ENCODE measurements around the gene PAK4. TPM values are rescaled to one million over a fixed set of nuclear protein-coding genes. Genes with fewer than 3 reads are reported as not detected.
"Not testable (repeated sequence)": the region's sequence is repeated elsewhere in the genome, so short reads cannot be mapped to it uniquely, and the experiment has no call there.

The PAK4 gene
- total RNA-seq, 1 experiment from 2014 or later: 14.0 TPM

DNA sequence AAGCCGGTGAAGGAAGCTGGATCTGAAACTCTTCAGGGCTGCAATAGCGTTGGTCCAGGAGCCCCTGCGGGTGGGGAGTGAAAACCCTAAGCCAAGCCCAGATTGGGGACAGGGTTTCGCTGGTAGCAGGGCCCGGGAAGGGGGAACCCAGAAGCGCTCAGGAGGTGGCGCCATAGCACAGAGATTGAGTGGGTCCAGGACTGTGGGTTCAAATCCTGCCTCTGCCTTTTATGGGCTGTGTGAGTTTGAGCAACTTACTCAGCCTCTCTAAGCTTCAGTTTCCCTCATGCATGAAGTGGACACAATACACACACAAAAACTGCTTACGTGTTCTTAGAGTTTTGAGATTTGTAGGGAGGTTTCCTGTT is 86.8 kb downstream of the PAK4 start:
- Histone ChIP-seq H3K4me3 (ENCODE audit: insufficient read depth, low read depth, low read length) (no peak overlapping the region), H3K36me3 (replicated peaks; ENCODE audit: control insufficient read depth, insufficient read depth, low read length) (no peaks in the 10 kb centered on the region), H3K27me3 (ENCODE audit: control insufficient read depth, insufficient read depth, low read length) (no peaks in the 10 kb centered on the region)
- DNase-seq: peak; percentile 81

DNA sequence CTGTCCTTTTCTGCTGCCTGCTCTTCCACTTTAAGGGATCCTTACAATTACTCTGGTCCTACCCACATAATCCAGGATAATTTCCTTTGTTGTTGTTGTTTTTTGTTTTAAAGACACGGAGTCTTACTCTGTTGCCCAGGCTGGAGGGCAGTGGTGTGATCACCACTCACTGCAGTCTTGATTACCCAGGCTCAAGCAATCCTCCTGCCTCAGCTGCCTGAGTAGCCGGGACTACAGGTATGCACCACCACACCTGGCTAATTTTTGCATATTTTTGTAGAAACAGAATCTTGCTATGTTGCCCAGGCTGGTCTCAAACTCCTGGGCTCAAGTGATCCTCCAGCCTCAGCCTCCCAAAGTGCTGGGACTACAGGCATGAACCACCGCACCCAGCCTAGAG is 89.7 kb downstream of the PAK4 start:
- DNase-seq; H3K4me3 ChIP-seq (ENCODE audit: insufficient read depth, low read depth, low read length); H3K36me3 ChIP-seq (replicated peaks; ENCODE audit: control insufficient read depth, insufficient read depth, low read length); H3K27me3 ChIP-seq (ENCODE audit: control insufficient read depth, insufficient read depth, low read length): not testable (repeated sequence)

DNA sequence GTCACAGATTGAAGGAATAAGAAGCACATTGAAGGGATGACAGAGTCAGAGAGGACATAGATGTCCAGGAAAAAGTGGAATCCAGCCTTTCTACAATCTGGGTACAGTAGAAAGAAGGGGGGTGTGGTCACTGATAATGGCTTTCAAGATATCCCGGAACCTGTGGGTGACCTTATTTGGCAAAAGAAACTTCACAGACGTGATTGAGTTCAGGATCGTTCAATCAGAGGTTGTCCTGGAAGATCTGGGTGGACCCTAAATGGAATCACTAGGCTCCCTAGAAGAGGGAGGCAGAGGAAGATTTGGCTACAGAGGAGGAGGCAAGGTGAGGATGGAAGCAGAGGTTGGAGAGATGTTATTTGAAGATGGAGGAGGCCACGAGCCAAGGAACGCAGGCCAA is 91.5 kb downstream of the PAK4 start:
- Histone ChIP-seq H3K36me3 (replicated peaks; ENCODE audit: control insufficient read depth, insufficient read depth, low read length) (no peaks in the 10 kb centered on the region), H3K27me3 (ENCODE audit: control insufficient read depth, insufficient read depth, low read length) (peaks cover 4% of the 10 kb centered on the region; the same call in 1 of the 2 replicates), H3K4me3 (ENCODE audit: insufficient read depth, low read depth, low read length) (no peak overlapping the region)
- no peak for DNase-seq

DNA sequence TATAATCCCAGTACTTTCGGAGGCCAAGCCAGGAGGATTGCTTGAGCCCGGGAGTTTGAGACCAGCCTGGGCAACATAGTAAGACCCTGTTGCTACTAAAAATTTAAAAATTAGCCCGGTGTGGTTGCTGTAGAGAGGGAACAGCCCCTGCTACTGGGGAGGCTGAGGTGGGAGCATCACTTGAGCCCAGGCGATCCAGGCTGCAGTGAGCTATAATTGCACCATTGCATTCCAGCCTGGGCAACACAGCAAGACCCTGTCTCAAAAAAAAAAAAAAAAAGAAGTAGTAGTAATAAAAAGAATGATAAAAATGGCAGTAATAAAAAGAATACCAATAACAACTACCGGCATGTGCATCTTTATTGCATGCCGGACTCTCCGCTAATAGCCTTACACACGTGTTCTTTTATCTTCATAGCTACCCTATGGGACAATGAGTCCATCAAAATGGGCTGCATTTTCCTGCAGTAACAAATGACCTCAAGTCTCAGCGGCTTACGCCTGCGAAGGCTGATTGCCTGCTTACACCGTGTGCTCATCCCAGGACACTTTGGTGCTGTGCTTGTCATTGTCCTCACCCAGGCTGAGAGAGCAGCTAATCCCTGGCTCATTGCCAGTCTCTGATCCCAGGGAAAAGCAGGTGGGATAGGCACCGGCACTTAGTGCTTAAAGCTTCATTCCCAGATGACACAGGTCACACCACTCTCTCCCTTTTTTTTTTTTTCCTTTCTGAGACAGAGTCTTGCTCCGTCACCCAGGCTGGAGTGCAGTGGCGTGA is 92.8 kb downstream of the PAK4 start:
- Histone ChIP-seq H3K36me3 (replicated peaks; ENCODE audit: control insufficient read depth, insufficient read depth, low read length) (no peaks in the 10 kb centered on the region), H3K27me3 (ENCODE audit: control insufficient read depth, insufficient read depth, low read length) (peaks cover 4% of the 10 kb centered on the region; the same call in 1 of the 2 replicates), H3K4me3 (ENCODE audit: insufficient read depth, low read depth, low read length) (no peak overlapping the region)
- no peak for DNase-seq

DNA sequence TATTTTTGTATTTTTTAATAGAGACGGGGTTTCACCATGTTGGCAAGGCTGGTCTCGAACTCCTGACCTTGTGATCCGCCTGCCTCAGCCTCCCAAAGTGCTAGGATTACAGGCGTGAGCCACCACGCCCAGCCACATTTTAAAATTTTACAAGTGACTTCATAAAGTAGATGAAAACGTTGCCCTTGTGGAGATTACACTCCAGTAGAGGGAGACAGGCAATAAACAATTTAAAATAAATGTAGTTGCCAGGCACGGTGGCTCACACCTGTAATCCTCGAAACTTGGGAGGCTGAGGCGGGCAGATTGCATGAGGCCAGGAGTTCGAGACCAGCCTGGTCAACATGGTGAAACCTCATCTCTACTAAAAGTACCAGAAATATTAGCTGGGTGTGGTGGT is 93.5 kb downstream of the PAK4 start:
- not testable (repeated sequence) for H3K27me3 ChIP-seq (ENCODE audit: control insufficient read depth, insufficient read depth, low read length); DNase-seq; H3K4me3 ChIP-seq (ENCODE audit: insufficient read depth, low read depth, low read length); H3K36me3 ChIP-seq (replicated peaks; ENCODE audit: control insufficient read depth, insufficient read depth, low read length)

DNA sequence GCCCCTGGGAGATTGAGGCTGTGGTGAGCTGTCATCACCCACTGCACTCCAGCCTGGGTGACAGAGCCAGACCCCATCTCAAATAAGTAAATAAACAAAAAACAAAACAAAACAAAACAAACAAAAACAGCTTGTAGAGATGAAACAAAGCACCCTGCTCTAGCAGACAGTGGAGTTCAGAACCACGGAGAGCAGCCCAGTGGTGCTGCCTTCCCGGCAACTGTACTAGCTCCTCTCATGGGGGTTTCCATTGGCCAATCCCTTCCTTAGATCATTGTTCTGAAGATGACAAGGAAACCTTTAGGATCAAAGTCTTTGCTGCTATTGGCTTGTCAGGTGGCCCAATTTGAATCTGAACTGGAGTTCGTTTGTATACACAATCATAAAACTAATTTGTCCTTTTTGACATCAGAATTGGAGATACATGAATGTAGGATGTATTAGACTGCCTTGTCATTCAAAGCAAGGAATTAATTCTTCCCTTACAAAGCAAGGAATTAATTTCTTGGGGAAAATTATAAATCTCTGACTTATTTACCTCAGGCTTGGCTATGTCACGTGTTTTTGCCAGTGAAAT is 98.2 kb downstream of the PAK4 start:
- Histone ChIP-seq H3K4me3 (ENCODE audit: insufficient read depth, low read depth, low read length) (no peak overlapping the region), H3K36me3 (replicated peaks; ENCODE audit: control insufficient read depth, insufficient read depth, low read length) (no peaks in the 10 kb centered on the region), H3K27me3 (ENCODE audit: control insufficient read depth, insufficient read depth, low read length) (peaks cover 6% of the 10 kb centered on the region; the same call in 1 of the 2 replicates)
- DNase-seq: peak; percentile 75

DNA sequence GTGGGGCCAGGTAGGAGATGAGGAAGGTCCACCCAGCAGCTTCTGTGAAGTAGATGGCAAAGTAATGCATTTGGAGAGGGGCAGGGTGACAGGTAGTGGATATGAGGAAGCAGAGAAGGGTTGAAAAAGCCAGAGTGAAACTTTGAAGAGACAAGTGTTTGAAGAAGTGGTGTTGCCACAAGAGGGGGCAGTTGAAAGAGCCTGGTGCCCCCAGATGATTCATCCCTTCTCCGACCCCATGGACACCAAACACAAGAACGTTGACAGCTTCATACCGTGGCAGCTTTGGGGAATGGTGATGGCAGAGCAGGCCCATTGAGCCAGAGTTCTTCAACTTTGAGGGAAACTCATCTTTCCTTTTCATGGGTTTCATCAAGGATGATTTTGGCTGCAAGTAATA is 99.3 kb downstream of the PAK4 start:
- DNase-seq: peak; percentile 56
- H3K27me3 ChIP-seq (ENCODE audit: control insufficient read depth, insufficient read depth, low read length): peaks cover 5% of the 10 kb centered on the region; the same call in 1 of the 2 replicates
- H3K4me3 ChIP-seq (ENCODE audit: insufficient read depth, low read depth, low read length): no peak overlapping the region

More for the DNA sequence above, 99.3 kb downstream of the PAK4 start:
- no peaks in the 10 kb centered on the region for H3K36me3 ChIP-seq (replicated peaks; ENCODE audit: control insufficient read depth, insufficient read depth, low read length)

Other genes starting within 250 kb of the PAK4 start
- 34.0 and 40.5 TPM in 2 replicates for gene RINL, start 247.5 kb upstream of the PAK4 start, total RNA-seq (2014; rRNA removed; shearing (Covaris generic))
- gene SIRT2, start 226.2 kb upstream of the PAK4 start, total RNA-seq (2014; rRNA removed; shearing (Covaris generic)): 11.6 and 11.8 TPM in 2 replicates
- 26.0 and 30.6 TPM in 2 replicates for gene NFKBIB, start 225.8 kb upstream of the PAK4 start, total RNA-seq (2014; rRNA removed; shearing (Covaris generic))
- gene CCER2, start 213.6 kb upstream of the PAK4 start, total RNA-seq (2014; rRNA removed; shearing (Covaris generic)): 0.07 TPM in 1 of 2 replicates, not detected in the other
- 65.9 and 75.6 TPM in 2 replicates for gene SARS2, start 195.0 kb upstream of the PAK4 start, total RNA-seq (2014; rRNA removed; shearing (Covaris generic))
- 106 and 115 TPM in 2 replicates for gene MRPS12, start 194.8 kb upstream of the PAK4 start, total RNA-seq (2014; rRNA removed; shearing (Covaris generic))
- 22.2 and 25.3 TPM in 2 replicates for gene FBXO17, start 150.0 kb upstream of the PAK4 start, total RNA-seq (2014; rRNA removed; shearing (Covaris generic))
- gene FBXO27, start 93.2 kb upstream of the PAK4 start, total RNA-seq (2014; rRNA removed; shearing (Covaris generic)): 4.0 and 5.5 TPM in 2 replicates
- gene ACP7, start 41.4 kb upstream of the PAK4 start, total RNA-seq (2014; rRNA removed; shearing (Covaris generic)): 0.14 TPM in 1 of 2 replicates, not detected in the other
- not detected in 2 replicates for gene NCCRP1, start 71.2 kb downstream of the PAK4 start, total RNA-seq (2014; rRNA removed; shearing (Covaris generic))
- gene SYCN, start 78.5 kb downstream of the PAK4 start, total RNA-seq (2014; rRNA removed; shearing (Covaris generic)): not detected in 2 replicates
- not detected in 2 replicates for gene IFNL3, start 119.2 kb downstream of the PAK4 start, total RNA-seq (2014; rRNA removed; shearing (Covaris generic))
- not detected in 2 replicates for gene IFNL4, start 123.1 kb downstream of the PAK4 start, total RNA-seq (2014; rRNA removed; shearing (Covaris generic))
- not detected in 2 replicates for gene IFNL2, start 142.6 kb downstream of the PAK4 start, total RNA-seq (2014; rRNA removed; shearing (Covaris generic))
- not detected in 2 replicates for gene IFNL1, start 170.6 kb downstream of the PAK4 start, total RNA-seq (2014; rRNA removed; shearing (Covaris generic))
- gene LRFN1, start 195.1 kb downstream of the PAK4 start, total RNA-seq (2014; rRNA removed; shearing (Covaris generic)): 1.9 and 2.4 TPM in 2 replicates
- gene GMFG, start 210.3 kb downstream of the PAK4 start, total RNA-seq (2014; rRNA removed; shearing (Covaris generic)): 0.63 TPM in 1 of 2 replicates, not detected in the other
- 113 and 122 TPM in 2 replicates for gene SAMD4B, start 216.6 kb downstream of the PAK4 start, total RNA-seq (2014; rRNA removed; shearing (Covaris generic))

Measured in H7 (cell line).